Stimulated activated CD4-positive, alpha-beta T cell treated with anti-CD3 and anti-CD28 coated beads, Interleukin-1b, Interleukin-23, amount 100 ng/mL, for 4 hours (primary cell): ENCODE results near the gene KCNA2.

ENCODE experiments used
- DNase-seq, 2 donors: peaks; one replicate each; pipeline ENCODE4 v3.0.0-alpha.2; 2020; ENCODE audit warnings: low read depth in 2 of 2

The KCNA2 gene

GRCh38 chr1:110602466-110602865 lies 3.7 kb downstream of the KCNA2 start:
- no peak for DNase-seq

- DNase-seq: no peak
Observed at GRCh38 chr1:110601332-110601731, 4.8 kb downstream of the KCNA2 start.

GRCh38 chr1:110600716-110601115 lies 5.4 kb downstream of the KCNA2 start:
- no peak for DNase-seq

GRCh38 chr1:110597966-110598365 lies 8.2 kb downstream of the KCNA2 start:
- DNase-seq: no peak

- DNase-seq: no peak
Observed at GRCh38 chr1:110596312-110596711, 9.8 kb downstream of the KCNA2 start.

DNA sequence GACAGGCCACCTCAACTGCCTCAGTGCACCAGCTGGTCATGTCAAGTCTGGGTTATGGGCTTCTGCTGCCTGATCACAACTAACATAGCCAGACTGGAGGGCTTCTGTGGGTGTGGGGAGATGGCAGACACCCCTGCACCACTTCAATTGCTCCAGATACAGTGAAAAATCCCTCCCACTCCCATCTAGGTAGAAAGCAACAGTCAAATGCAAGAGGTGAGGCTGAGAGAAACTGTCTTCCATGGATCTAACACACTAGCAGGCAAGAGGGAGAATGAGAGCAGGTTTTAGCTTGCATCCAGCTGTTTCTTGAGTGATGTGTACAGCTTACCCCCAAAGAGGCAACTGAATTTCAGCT lies 10.8 kb downstream of the KCNA2 start:
- DNase-seq: no peak

GRCh38 chr1:110594456-110595352 lies 11.5 kb downstream of the KCNA2 start:
- no peak for DNase-seq

- DNase-seq: no peak
Observed at GRCh38 chr1:110593902-110594301, 12.3 kb downstream of the KCNA2 start.

- DNase-seq: no peak
Observed at GRCh38 chr1:110591956-110592355, 14.2 kb downstream of the KCNA2 start.

GRCh38 chr1:110588991-110589390 lies 17.2 kb downstream of the KCNA2 start:
- DNase-seq: no peak

- DNase-seq: no peak
Observed at GRCh38 chr1:110588486-110588885, 17.7 kb downstream of the KCNA2 start.

- DNase-seq: no peak
Observed at GRCh38 chr1:110587906-110588305, 18.3 kb downstream of the KCNA2 start.

DNA sequence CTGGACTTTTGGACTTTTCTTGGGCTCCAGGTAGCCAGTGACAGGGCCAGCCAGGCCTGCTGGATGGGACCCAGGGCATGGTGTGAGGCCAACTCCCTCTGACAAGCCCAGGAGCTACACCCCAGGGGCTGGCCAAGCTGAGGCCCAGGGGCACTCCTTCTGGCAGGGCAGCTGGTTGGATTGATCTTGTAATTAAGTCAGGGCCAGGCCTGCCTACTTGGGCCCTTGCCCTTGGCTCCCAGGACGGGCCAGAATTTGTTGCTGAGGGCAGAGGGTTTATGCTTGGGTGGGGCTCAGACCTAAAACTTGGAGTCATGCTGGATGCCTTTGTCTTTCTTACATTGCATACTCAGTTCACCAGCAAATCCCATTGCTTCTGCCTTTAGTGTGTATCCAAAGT lies 20.7 kb downstream of the KCNA2 start:
- no peak for DNase-seq

DNA sequence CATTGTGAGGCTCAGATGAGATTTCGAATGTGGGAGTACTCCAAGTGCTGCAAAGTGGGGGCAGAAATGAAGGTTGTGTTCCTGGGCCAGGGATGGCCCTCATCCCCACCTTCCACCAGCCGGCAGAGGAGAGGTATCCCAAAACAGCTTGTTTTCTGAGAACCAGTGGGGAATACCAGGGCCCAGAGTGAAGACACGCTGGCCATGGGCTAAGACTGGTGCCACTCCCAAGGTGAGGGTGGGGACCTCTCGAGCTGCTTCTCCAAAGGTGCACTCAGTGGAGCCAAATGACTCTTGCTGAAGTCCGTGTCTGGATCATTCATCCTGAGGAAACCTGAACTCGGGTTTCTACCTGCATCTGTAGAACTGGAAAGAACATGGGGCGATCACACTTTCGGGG lies 22.1 kb downstream of the KCNA2 start:
- DNase-seq: no peak

GRCh38 chr1:110583505-110583904 lies 22.7 kb downstream of the KCNA2 start:
- no peak for DNase-seq

GRCh38 chr1:110582378-110582777 lies 23.8 kb downstream of the KCNA2 start:
- no peak for DNase-seq

- no peak for DNase-seq
Observed at GRCh38 chr1:110581682-110582145, 24.4 kb downstream of the KCNA2 start.

DNA sequence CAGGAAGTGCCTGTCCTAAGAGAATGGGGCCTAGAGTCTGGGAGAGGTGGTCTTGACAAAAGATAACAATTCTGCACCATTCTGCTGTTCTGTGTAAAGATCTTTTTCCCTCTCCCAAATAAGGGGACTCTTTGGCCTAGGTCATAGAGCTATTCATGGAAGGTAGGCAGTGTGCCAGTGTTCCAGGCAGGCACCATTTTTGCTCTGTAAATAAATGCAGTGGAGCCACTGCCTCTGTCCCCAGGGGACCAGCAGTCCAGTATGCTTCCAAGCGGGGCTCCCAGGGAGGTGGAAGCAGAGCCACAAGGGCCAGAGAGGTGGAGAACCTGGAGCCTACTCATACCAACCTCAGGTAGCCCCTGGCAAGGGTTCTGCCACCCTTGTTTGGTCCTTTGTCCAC lies 25.9 kb downstream of the KCNA2 start:
- no peak for DNase-seq

- no peak for DNase-seq
Observed at GRCh38 chr1:110579460-110579859, 26.7 kb downstream of the KCNA2 start.

DNA sequence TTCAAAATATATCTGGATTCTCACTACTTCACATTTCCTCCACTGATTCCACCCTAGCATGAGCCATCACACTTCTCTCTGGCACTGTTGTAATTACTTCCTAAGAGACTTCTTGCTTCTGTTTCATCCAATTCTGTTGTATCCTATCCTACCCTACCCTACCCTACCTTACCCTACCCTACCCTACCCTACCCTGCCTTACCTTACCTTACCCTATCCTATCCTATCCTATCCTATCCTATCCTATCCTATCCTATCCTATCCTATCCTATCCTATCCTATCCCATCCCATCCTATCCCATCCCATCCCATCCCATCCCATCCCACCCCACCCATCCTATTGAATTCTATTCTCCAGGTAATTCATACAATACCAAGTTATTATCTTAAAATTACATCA lies 29.7 kb downstream of the KCNA2 start:
- no peak for DNase-seq

DNA sequence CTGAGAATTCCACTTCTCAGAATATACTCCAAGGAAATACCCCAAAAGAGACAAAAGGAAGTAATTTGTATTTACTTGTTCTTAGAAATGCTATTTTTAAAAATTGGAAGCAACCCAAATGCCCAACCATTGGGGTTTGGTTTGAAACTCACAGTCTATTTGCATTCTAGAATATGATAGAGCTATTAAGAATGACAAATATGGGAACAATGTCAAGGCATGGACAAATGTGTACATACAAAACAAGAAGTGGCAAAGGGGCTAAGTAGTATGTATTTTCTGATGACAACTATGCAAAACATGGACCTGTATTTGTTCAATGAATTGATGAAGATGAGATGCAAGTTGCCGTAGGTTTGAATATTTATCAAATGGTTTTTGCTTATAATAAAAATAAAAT lies 32.8 kb downstream of the KCNA2 start:
- DNase-seq: no peak

- DNase-seq: no peak
Observed at GRCh38 chr1:110572751-110573150, 33.4 kb downstream of the KCNA2 start.

DNA sequence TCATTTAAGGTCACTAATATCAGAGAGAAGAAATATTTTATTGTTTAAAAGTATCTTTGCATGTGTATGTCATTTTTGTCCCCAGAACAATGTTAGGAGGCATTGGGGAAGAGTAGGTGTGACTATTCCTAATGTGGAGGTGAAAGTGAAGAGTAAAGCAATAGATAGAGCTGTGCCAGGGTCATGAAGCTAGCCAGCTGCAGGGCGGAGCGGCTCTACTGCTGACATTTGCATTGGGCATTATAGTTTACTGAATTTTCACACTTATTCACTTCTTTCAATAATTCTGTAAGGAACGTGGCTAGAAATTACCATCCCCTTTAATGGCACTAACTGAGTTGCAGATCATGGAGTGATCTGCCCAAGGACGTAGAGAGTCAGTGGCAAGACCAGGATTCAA lies 35.3 kb downstream of the KCNA2 start:
- DNase-seq: no peak

- no peak for DNase-seq
Observed at GRCh38 chr1:110570307-110570706, 35.9 kb downstream of the KCNA2 start.
